Cardiac muscle cell (in vitro differentiated cells and primary cell): ENCODE measurements around the gene ZNF536. TPM values are rescaled to one million over a fixed set of nuclear protein-coding genes. Genes with fewer than 3 reads are reported as not detected.

Source experiments
- DNase-seq, 2 donors: peaks; one replicate each; pipeline versions ENCODE4 v3.0.0 to v3.0.0-alpha.2; 2010 to 2017; ENCODE audit warnings: low read depth in 1 of 2, low spot score in 1 of 2
- H3K27ac ChIP-seq: fragments of 200-600 bp; sonication (generic); 2 replicates; pipeline ENCODE4 v1.5.1; 2016
- H3K27me3 ChIP-seq: fragments of 200-600 bp; sonication (generic); 2 replicates; pipeline ENCODE4 v1.6.0; 2016; ENCODE audit warnings: control low read depth
- H3K36me3 ChIP-seq: fragments of 200-600 bp; sonication (generic); 2 replicates; pipeline ENCODE4 v1.5.1; 2016; ENCODE audit warnings: control low read depth
- H3K4me1 ChIP-seq: fragments of 200-600 bp; sonication (generic); 2 replicates; pipeline ENCODE4 v1.8.1; 2017; ENCODE audit warnings: low read depth, mild to moderate bottlenecking, mixed run types
- H3K4me3 ChIP-seq: fragments of 200-600 bp; sonication (generic); 2 replicates; pipeline ENCODE4 v1.5.1; 2016; ENCODE audit warnings: mild to moderate bottlenecking
- H3K9me3 ChIP-seq: fragments of 200-600 bp; sonication (generic); 2 replicates; pipeline ENCODE4 v1.5.1; 2017; ENCODE audit warnings: low read depth, mild to moderate bottlenecking, control low read depth
- polyA plus RNA-seq: library from polyadenylated mRNA; unstranded; fragments of >200 nt; fragmentation: Nextera tagmentation; extraction: Ambion mirVana; gene quantifications from 2 replicates; pipeline ENCODE4 v1.2.1, GENCODE V29; 2016
- total RNA-seq: library from RNA; depleted of rRNA; stranded (reverse); fragments of >200 nt; gene quantifications from 2 replicates; pipeline ENCODE4 v1.2.3, GENCODE V29; 2016
- TF ChIP-seq, protein P1 (sequence below): IDR thresholded peaks from 2 replicates; pipeline ENCODE4 v1.5.1; 2012; ENCODE audit warnings: low read depth, mild to moderate bottlenecking, low read length

ZNF536 gene
- total and polyA plus RNA-seq, 2 experiments from 2014 or later: 0.12 to 0.39 TPM

- DNase-seq: no peak
- peaks cover 65% of the 10 kb centered on the region for H3K27me3 ChIP-seq
Observed at GRCh38 chr19:30367006-30367405, 5.2 kb upstream of the ZNF536 start.

DNA sequence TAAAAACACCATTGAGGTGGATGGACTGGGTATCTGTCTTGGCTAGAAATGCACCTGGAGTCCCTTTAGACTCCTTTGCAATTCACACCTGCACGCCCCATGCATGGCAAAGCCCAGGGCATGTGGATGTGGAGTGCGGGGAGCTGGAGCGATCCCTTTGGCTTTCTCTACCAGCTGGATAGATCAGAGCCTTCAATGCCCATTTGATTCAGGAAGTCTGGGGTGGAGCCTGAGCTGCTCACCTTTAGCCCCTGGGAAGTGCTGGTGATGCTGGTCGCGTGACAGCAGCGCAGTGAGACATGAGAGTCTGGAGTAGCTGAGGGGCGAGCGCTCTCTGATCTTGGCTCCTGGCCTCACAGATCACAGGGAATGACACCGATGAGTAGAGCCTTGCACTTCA is 4.8 kb upstream of the ZNF536 start:
- peaks cover 69% of the 10 kb centered on the region for H3K27me3 ChIP-seq

More at GRCh38 chr19:30367006-30367405, 5.2 kb upstream of the ZNF536 start:
- H3K4me3 ChIP-seq: no peak overlapping the region
- H3K4me1 ChIP-seq: no peaks in the 10 kb centered on the region
- H3K36me3 ChIP-seq: no peaks in the 10 kb centered on the region
- no peak overlapping the region for H3K27ac ChIP-seq
- no peaks in the 10 kb centered on the region for H3K9me3 ChIP-seq
- TF ChIP-seq, protein P1, sequence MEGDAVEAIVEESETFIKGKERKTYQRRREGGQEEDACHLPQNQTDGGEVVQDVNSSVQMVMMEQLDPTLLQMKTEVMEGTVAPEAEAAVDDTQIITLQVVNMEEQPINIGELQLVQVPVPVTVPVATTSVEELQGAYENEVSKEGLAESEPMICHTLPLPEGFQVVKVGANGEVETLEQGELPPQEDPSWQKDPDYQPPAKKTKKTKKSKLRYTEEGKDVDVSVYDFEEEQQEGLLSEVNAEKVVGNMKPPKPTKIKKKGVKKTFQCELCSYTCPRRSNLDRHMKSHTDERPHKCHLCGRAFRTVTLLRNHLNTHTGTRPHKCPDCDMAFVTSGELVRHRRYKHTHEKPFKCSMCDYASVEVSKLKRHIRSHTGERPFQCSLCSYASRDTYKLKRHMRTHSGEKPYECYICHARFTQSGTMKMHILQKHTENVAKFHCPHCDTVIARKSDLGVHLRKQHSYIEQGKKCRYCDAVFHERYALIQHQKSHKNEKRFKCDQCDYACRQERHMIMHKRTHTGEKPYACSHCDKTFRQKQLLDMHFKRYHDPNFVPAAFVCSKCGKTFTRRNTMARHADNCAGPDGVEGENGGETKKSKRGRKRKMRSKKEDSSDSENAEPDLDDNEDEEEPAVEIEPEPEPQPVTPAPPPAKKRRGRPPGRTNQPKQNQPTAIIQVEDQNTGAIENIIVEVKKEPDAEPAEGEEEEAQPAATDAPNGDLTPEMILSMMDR: no peak

DNA sequence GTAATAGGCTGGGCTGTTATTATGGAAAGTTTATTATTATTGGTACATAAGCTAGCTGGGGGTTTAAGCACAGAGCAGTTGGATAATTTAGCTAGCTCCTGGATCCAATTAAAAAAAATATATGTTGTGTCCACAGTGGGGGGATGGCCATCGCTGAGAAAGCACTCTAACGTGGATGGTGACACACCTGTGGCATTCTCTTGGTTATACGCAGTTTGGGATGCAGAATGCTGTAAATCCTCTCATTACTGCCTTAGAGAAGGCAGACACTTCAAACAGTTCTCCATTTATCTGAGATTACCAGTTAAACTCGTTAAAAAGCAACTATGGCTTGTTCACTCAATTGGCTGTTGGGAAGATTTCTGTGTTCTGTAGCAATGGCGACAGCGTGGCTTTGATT is 2.4 kb upstream of the ZNF536 start:
- Histone ChIP-seq H3K27me3 (peaks cover 79% of the 10 kb centered on the region), H3K4me3 (no peak overlapping the region), H3K9me3 (no peaks in the 10 kb centered on the region), H3K36me3 (no peaks in the 10 kb centered on the region), H3K27ac (no peak overlapping the region), H3K4me1 (no peaks in the 10 kb centered on the region)
- TF ChIP-seq, protein P1: no peak
- DNase-seq: no peak

More for the DNA sequence above, 4.8 kb upstream of the ZNF536 start:
- DNase-seq: no peak
- Histone ChIP-seq H3K27ac (no peak overlapping the region), H3K9me3 (no peaks in the 10 kb centered on the region), H3K4me1 (no peaks in the 10 kb centered on the region), H3K4me3 (no peak overlapping the region), H3K36me3 (no peaks in the 10 kb centered on the region)
- TF ChIP-seq, protein P1: no peak

- Histone ChIP-seq H3K4me3 (no peak overlapping the region), H3K9me3 (no peaks in the 10 kb centered on the region), H3K27me3 (peaks cover 81% of the 10 kb centered on the region), H3K27ac (no peak overlapping the region), H3K36me3 (no peaks in the 10 kb centered on the region), H3K4me1 (no peaks in the 10 kb centered on the region)
- TF ChIP-seq, protein P1: no peak
- no peak for DNase-seq
Observed at GRCh38 chr19:30371161-30371836, 885 bp upstream of the ZNF536 start.

DNA sequence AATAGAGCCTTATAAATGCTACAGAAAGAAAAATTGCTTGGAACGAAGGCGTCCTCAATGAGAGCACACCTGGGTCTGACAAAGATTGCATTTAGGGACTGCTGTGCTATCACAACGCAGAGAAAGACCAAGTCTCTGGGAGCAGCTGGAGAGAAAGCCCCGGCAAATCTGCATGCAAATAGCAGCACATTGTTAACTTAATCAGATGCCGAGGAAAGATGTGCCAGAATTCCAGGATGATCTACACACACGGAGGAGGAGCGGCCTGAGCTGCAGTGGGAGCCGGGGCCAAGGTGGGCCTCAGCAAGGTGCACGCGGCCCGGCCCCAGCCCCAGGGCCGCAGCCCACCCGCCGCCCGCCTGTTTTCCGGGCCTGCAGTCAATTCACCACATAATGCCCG is 1.4 kb downstream of the ZNF536 start:
- DNase-seq: no peak
- H3K4me1 ChIP-seq: no peaks in the 10 kb centered on the region
- no peaks in the 10 kb centered on the region for H3K9me3 ChIP-seq
- no peaks in the 10 kb centered on the region for H3K36me3 ChIP-seq
- H3K27ac ChIP-seq: no peak overlapping the region
- H3K4me3 ChIP-seq: no peak overlapping the region
- TF ChIP-seq, protein P1: no peak
- H3K27me3 ChIP-seq: peaks cover 82% of the 10 kb centered on the region

DNA sequence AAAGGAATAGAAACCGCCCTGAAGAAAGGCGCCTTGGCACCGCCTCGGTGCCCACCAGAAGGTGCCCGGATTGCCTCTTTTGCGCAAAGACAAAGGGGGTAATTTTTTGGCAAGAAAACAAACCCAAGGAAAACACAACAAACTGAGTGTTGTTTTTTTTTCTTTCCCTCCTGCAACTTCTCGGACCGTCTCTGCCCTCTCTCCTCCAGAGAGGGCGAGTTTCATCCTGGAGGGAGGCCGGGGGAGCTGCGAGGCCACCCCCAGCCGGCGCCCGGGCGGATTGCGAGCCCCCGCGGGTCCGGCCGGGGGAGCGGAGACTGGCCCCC is 2.3 kb downstream of the ZNF536 start:
- TF ChIP-seq, protein P1: no peak
- no peak overlapping the region for H3K27ac ChIP-seq
- H3K27me3 ChIP-seq: peaks cover 83% of the 10 kb centered on the region

More for the DNA sequence above, 2.3 kb downstream of the ZNF536 start:
- no peaks in the 10 kb centered on the region for H3K9me3 ChIP-seq
- no peak for DNase-seq
- H3K4me1 ChIP-seq: no peaks in the 10 kb centered on the region
- peak overlapping the region; percentile 13 for H3K4me3 ChIP-seq
- H3K36me3 ChIP-seq: no peaks in the 10 kb centered on the region
